Measurements from ENCODE around the gene STOM.

The STOM gene

GRCh38 chr9:121358751-121359150 is 11.3 kb downstream of the STOM start:
- no peak overlapping the region for H3K27ac ChIP-seq
- no peak for DNase-seq
- in situ Hi-C loops (cut with HindIII; ENCODE audit: low pct_ligation_motif_present, low sequenced_read_pairs): no loop called here

GRCh38 chr9:121357011-121357410 is 13.0 kb downstream of the STOM start:
- H3K4me3 ChIP-seq (ENCODE audit: low read depth, low read length): no peak overlapping the region
- no peak overlapping the region for H3K27ac ChIP-seq
- no peak for DNase-seq
- in situ Hi-C loops (cut with HindIII; ENCODE audit: low pct_ligation_motif_present, low sequenced_read_pairs): no loop called here
- no peaks in the 10 kb centered on the region for H3K27me3 ChIP-seq (replicated peaks)
- no peak for TF ChIP-seq CTCF (IDR thresholded peaks at IDR 0.05; ENCODE audit: low read depth, low read length, missing control alignments)
- H3K36me3 ChIP-seq (replicated peaks): no peaks in the 10 kb centered on the region

More at GRCh38 chr9:121358751-121359150, 11.3 kb downstream of the STOM start:
- Histone ChIP-seq H3K27me3 (replicated peaks) (no peaks in the 10 kb centered on the region), H3K4me3 (ENCODE audit: low read depth, low read length) (no peak overlapping the region), H3K36me3 (replicated peaks) (no peaks in the 10 kb centered on the region)
- TF ChIP-seq CTCF (IDR thresholded peaks at IDR 0.05; ENCODE audit: low read depth, low read length, missing control alignments): no peak

- Histone ChIP-seq H3K4me3 (ENCODE audit: low read depth, low read length) (no peak overlapping the region), H3K36me3 (replicated peaks) (no peaks in the 10 kb centered on the region), H3K27me3 (replicated peaks) (no peaks in the 10 kb centered on the region), H3K27ac (no peak overlapping the region)
- in situ Hi-C loops (cut with HindIII; ENCODE audit: low pct_ligation_motif_present, low sequenced_read_pairs): no loop called here
- TF ChIP-seq CTCF (IDR thresholded peaks at IDR 0.05; ENCODE audit: low read depth, low read length, missing control alignments): no peak
- no peak for DNase-seq
These were observed 15.3 kb downstream of the STOM start for GRCh38 chr9:121354762-121355161.

GRCh38 chr9:121354141-121354540 is 15.9 kb downstream of the STOM start:
- Histone ChIP-seq H3K27me3 (replicated peaks) (no peaks in the 10 kb centered on the region), H3K4me3 (ENCODE audit: low read depth, low read length) (no peak overlapping the region), H3K27ac (no peak overlapping the region), H3K36me3 (replicated peaks) (no peaks in the 10 kb centered on the region)
- DNase-seq: peak; percentile 22
- in situ Hi-C loops (cut with HindIII; ENCODE audit: low pct_ligation_motif_present, low sequenced_read_pairs): no loop called here
- TF ChIP-seq CTCF (IDR thresholded peaks at IDR 0.05; ENCODE audit: low read depth, low read length, missing control alignments): no peak

- no peak for DNase-seq
- Histone ChIP-seq H3K36me3 (replicated peaks) (no peaks in the 10 kb centered on the region), H3K27ac (no peak overlapping the region), H3K4me3 (ENCODE audit: low read depth, low read length) (no peak overlapping the region), H3K27me3 (replicated peaks) (no peaks in the 10 kb centered on the region)
- in situ Hi-C loops (cut with HindIII; ENCODE audit: low pct_ligation_motif_present, low sequenced_read_pairs): no loop called here
- TF ChIP-seq CTCF (IDR thresholded peaks at IDR 0.05; ENCODE audit: low read depth, low read length, missing control alignments): no peak
These were observed 16.6 kb downstream of the STOM start for GRCh38 chr9:121353241-121354061.

Measured in brain microvascular endothelial cell (primary cell).